Measurements from ENCODE around the gene MBNL1. TPM values are rescaled to one million over a fixed set of nuclear protein-coding genes. Genes with fewer than 3 reads are reported as not detected.

MBNL1 gene
- total and polyA plus RNA-seq, 2 donors (not counting 3 experiments of a cell fraction or from before 2014, with no cell fraction given): 179 to 362 TPM

GRCh38 chr3:152445212-152445611 lies 176.5 kb downstream of the MBNL1 start:
- intact Hi-C loops (cut with micrococcal nuclease): loop anchor here (2.0 to 10.0 kb wide), 4 partner anchors 174 to 520 kb away; no protein-coding TSS in a partner anchor
- TF ChIP-seq, protein P1, sequence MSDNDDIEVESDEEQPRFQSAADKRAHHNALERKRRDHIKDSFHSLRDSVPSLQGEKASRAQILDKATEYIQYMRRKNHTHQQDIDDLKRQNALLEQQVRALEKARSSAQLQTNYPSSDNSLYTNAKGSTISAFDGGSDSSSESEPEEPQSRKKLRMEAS (IDR thresholded peaks at IDR 0.05; ENCODE audit: insufficient read depth, insufficient read length): no peak
- TF ChIP-seq GATA2 (IDR thresholded peaks at IDR 0.05; ENCODE audit: insufficient read depth, insufficient read length, low read depth, low read length) (no peak), POLR2AphosphoS5 (IDR thresholded peaks at IDR 0.05; ENCODE audit: insufficient read depth, low read depth, low read length) (no peak), MYC (IDR thresholded peaks at IDR 0.05; ENCODE audit: low read depth, low read length) (no peak), FOS (IDR thresholded peaks at IDR 0.05; ENCODE audit: borderline replicate concordance, insufficient read depth, low read length) (no peak), POLR2A (IDR thresholded peaks at IDR 0.05; ENCODE audit: low read depth, low read length) (no peak), EZH2 (IDR thresholded peaks at IDR 0.05; ENCODE audit: borderline replicate concordance, low read depth, low read length, severe bottlenecking) (no peak)
- TF ChIP-seq, protein P2, sequence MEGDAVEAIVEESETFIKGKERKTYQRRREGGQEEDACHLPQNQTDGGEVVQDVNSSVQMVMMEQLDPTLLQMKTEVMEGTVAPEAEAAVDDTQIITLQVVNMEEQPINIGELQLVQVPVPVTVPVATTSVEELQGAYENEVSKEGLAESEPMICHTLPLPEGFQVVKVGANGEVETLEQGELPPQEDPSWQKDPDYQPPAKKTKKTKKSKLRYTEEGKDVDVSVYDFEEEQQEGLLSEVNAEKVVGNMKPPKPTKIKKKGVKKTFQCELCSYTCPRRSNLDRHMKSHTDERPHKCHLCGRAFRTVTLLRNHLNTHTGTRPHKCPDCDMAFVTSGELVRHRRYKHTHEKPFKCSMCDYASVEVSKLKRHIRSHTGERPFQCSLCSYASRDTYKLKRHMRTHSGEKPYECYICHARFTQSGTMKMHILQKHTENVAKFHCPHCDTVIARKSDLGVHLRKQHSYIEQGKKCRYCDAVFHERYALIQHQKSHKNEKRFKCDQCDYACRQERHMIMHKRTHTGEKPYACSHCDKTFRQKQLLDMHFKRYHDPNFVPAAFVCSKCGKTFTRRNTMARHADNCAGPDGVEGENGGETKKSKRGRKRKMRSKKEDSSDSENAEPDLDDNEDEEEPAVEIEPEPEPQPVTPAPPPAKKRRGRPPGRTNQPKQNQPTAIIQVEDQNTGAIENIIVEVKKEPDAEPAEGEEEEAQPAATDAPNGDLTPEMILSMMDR (IDR thresholded peaks at IDR 0.05; ENCODE audit: extremely low read depth in 1 of 2, insufficient read depth in 1 of 2, low read depth in 1 of 2, low read length in 2 of 2): no peak
- CTCF ChIA-PET: interaction anchor here (1.2 to 2.7 kb wide), 7 partner anchors 14 to 525 kb away, joined by 3 to 25 read pairs (median 11); no protein-coding TSS in a partner anchor
- Histone ChIP-seq H3K36me3 (ENCODE audit: control insufficient read depth in 2 of 2, extremely low read depth in 1 of 2, insufficient read depth in 2 of 2, low read length in 2 of 2) (peaks cover 10 to 37% of the 10 kb centered on the region in 2 experiments), H3K27me3 (ENCODE audit: control insufficient read depth in 2 of 2, insufficient read depth in 2 of 2, low read length in 2 of 2) (no peaks in the 10 kb centered on the region), H3K4me2 (ENCODE audit: insufficient read depth, low read length) (no peak overlapping the region), H4K20me1 (replicated peaks; ENCODE audit: control insufficient read depth, extremely low read depth, insufficient read depth, low read length) (peaks cover 10% of the 10 kb centered on the region), H3K79me2 (ENCODE audit: control insufficient read depth, insufficient read depth, low read length) (peaks cover 90% of the 10 kb centered on the region), H3K4me3 (replicated peaks in 1 of 3; ENCODE audit: insufficient read depth in 1 of 3, low read depth in 1 of 3, low read length in 3 of 3) (no peak overlapping the region), H3K4me1 (ENCODE audit: control insufficient read depth, extremely low read depth, insufficient read depth, low read length) (peaks cover 12% of the 10 kb centered on the region), H3K9me1 (replicated peaks; ENCODE audit: control insufficient read depth, extremely low read depth, insufficient read depth, low read length) (no peaks in the 10 kb centered on the region), H3K27ac (ENCODE audit: insufficient read depth, low read depth, low read length) (no peak overlapping the region), H3K9ac (replicated peaks; ENCODE audit: extremely low read depth, insufficient read depth, low read length) (no peak overlapping the region), H2AFZ (ENCODE audit: low read depth, low read length) (no peak overlapping the region), H3K9me3 (replicated peaks; ENCODE audit: control insufficient read depth, insufficient read depth, low read length) (no peaks in the 10 kb centered on the region)
- BruUV-seq (replicated peaks): no TSS peak
- DNase-seq (ENCODE audit: low read depth, low spot score) (no peak), FAIRE-seq (no peak)
- POLR2A ChIA-PET: no interaction called here
- dilution Hi-C loops (cut with MboI; ENCODE audit: extremely low pct_ligation_motif_present, low sequenced_read_pairs): no loop called here
